Activated CD8-positive, alpha-beta memory T cell treated with anti-CD3 and anti-CD28 coated beads for 48 hours (primary cell): ENCODE data around the gene MAPK1IP1L.
A peak's percentile ranks its signal among the peaks of the same experiment; 100 is the strongest.
"Not testable (repeated sequence)": the region's sequence is repeated elsewhere in the genome, so short reads cannot be mapped to it uniquely, and the experiment has no call there.

Source experiments
- DNase-seq, 3 experiments: peaks; one replicate each; pipeline ENCODE4 v3.0.0-alpha.2; 2020; ENCODE audit warnings: low read depth in 2 of 3, low spot score in 2 of 3

Gene MAPK1IP1L

GRCh38 chr14:55051423-55052268 lies at the start of gene MAPK1IP1L:
TSS of gene MAPK1IP1L (plus strand) at chr14:55051647. CDS start at chr14:55061684, 10,037 bp downstream.
- peak; percentile 86 to 89 (median 88) for DNase-seq

GRCh38 chr14:55005071-55005470 lies 46.4 kb upstream of the MAPK1IP1L start:
- no peak for DNase-seq

- no peak for DNase-seq
These were observed 36.4 kb upstream of the MAPK1IP1L start for GRCh38 chr14:55015006-55015405.

GRCh38 chr14:55019968-55020554 lies 31.4 kb upstream of the MAPK1IP1L start:
- DNase-seq = no peak

GRCh38 chr14:55024365-55024764 lies 27.1 kb upstream of the MAPK1IP1L start:
- DNase-seq = not testable (repeated sequence)

GRCh38 chr14:55025948-55026347 lies 25.5 kb upstream of the MAPK1IP1L start:
- no peak for DNase-seq

GRCh38 chr14:55026441-55026792 lies 25.0 kb upstream of the MAPK1IP1L start:
- no peak for DNase-seq

- DNase-seq = peak; percentile 93 to 97 (median 96)
These were observed 24.5 kb upstream of the MAPK1IP1L start, which contains the start of the genes SOCS4 and WDHD1 for GRCh38 chr14:55026793-55027561. TSS of gene SOCS4 (plus strand) at chr14:55027236. CDS start at chr14:55043042, 15,806 bp downstream. TSS of gene WDHD1 (minus strand) at chr14:55027099. CDS start at chr14:55026787, 312 bp downstream.

- DNase-seq = no peak
These were observed 23.4 kb upstream of the MAPK1IP1L start for GRCh38 chr14:55028066-55028465.

- no peak for DNase-seq
These were observed 23.0 kb upstream of the MAPK1IP1L start for GRCh38 chr14:55028476-55028875.

GRCh38 chr14:55031190-55031589 lies 20.3 kb upstream of the MAPK1IP1L start:
- DNase-seq = no peak

- not testable (repeated sequence) for DNase-seq
These were observed 13.5 kb upstream of the MAPK1IP1L start for GRCh38 chr14:55037995-55038394.

- DNase-seq = no peak
These were observed 12.7 kb upstream of the MAPK1IP1L start for GRCh38 chr14:55038708-55039107.

- DNase-seq = no peak
These were observed 7.9 kb upstream of the MAPK1IP1L start for GRCh38 chr14:55043528-55043927.

GRCh38 chr14:55045087-55045486 lies 6.4 kb upstream of the MAPK1IP1L start:
- no peak for DNase-seq

- DNase-seq = no peak
These were observed 4.0 kb upstream of the MAPK1IP1L start for GRCh38 chr14:55047301-55048053.

GRCh38 chr14:55048900-55049436 lies 2.5 kb upstream of the MAPK1IP1L start:
- DNase-seq = no peak

GRCh38 chr14:55051165-55051422 lies 353 bp upstream of the MAPK1IP1L start:
- DNase-seq = no peak

- DNase-seq = no peak
These were observed 953 bp downstream of the MAPK1IP1L start for GRCh38 chr14:55052269-55052930.

GRCh38 chr14:55053018-55053417 lies 1.6 kb downstream of the MAPK1IP1L start:
- DNase-seq = no peak
